GM12874 (cell line): ENCODE data around the gene MADCAM1.

Experiments
- CTCF ChIP-seq: IDR thresholded peaks from 2 replicates; pipeline ENCODE4 v1.5.1; 2011; ENCODE audit warnings: low read depth, mild to moderate bottlenecking, control low read depth, low read length, moderate library complexity; ENCODE audit not compliant: insufficient read depth

MADCAM1 gene

GRCh38 chr19:511101-511851, 15.0 kb downstream of the MADCAM1 start:
- no peak for TF ChIP-seq CTCF

GRCh38 chr19:512547-513365, 16.5 kb downstream of the MADCAM1 start:
- no peak for TF ChIP-seq CTCF

- no peak for TF ChIP-seq CTCF
Measured at GRCh38 chr19:513368-514165, 17.3 kb downstream of the MADCAM1 start.

GRCh38 chr19:514166-514663, 17.9 kb downstream of the MADCAM1 start:
- TF ChIP-seq CTCF: no peak

- no peak for TF ChIP-seq CTCF
Measured at GRCh38 chr19:517721-518597, 21.7 kb downstream of the MADCAM1 start.

- no peak for TF ChIP-seq CTCF
Measured at GRCh38 chr19:518598-519231, 22.4 kb downstream of the MADCAM1 start.
